ENCODE data around the gene F13B.
"Not testable (repeated sequence)": the region's sequence is repeated elsewhere in the genome, so short reads cannot be mapped to it uniquely, and the experiment has no call there.

F13B gene

GRCh38 chr1:197041486-197042353 is 25.3 kb downstream of the F13B start:
- no peak for DNase-seq

GRCh38 chr1:197036861-197037260 is 30.2 kb downstream of the F13B start:
- DNase-seq: no peak

- DNase-seq: not testable (repeated sequence)
These were observed 32.3 kb downstream of the F13B start for GRCh38 chr1:197034631-197035339.

GRCh38 chr1:197029749-197030148 is 37.3 kb downstream of the F13B start:
- DNase-seq: no peak

DNA sequence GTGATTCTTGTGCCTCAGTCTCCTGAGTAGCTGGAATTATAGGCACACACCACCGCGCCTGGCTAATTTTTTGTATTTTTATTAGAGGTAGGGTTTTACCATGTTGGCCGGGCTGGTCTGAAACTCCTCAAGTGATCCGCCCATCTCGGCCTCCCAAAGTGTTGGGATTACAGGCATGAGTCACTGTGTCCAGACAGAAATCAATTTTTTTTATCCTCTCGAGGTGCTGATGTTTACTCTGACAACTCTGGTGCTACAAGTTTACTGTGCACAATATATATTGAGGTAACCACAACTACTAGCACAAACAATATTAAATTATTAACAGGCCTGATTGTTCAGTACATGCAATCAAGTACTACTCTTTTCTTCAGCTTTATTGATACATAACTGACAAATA is 39.7 kb downstream of the F13B start:
- no peak for DNase-seq

GRCh38 chr1:197024460-197024859 is 42.6 kb downstream of the F13B start:
- DNase-seq: no peak

- no peak for DNase-seq
These were observed 45.3 kb downstream of the F13B start for GRCh38 chr1:197021716-197022115.

DNA sequence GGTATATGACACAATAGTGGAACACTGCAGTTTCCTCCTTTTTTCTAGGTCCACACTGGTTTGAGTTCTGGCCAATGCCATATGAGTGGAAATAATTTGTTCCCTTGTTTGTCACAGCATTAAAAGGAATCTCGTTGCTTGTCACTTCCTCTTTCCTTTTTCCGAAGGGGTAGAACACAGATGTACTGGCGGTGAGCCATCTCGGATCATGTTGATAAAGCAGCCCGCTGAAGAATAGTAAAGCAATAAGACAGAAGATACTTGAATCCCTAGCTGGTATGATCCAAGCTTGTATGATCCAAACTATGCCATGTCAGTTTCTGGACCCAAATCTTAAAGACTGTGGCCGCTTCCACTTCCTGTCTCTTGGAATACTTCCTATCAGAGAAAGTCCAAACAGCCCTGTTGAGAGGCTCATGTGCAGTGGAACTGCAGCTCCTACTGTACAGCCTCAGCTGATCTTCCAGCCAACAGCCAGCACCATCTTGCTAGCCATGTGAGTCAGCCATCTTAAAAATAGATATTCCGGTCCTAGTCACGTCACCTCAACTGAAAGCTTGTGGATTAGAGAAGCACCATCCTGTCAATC is 49.4 kb downstream of the F13B start:
- DNase-seq: no peak

DNA sequence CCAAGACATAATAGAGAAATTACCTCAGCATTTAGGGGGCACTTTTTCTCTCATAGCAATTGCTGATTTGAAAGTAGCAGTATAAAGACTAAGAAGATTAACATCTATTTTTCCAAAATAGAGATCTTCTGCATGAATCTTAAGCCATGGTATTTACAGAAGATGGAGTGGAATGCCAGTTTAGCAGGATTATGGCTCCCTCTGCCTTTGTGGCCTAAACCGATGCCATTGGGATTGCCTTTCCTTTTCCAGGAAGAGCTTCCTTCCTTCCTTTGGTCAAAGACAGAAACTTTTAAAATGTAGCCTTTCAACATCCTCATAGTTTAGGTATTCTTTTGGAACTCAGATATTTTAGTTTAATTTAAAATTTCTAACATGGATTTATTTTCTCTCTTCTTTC is 50.3 kb downstream of the F13B start:
- DNase-seq: no peak

- no peak for DNase-seq
These were observed 53.8 kb downstream of the F13B start for GRCh38 chr1:197013234-197013633.

- no peak for DNase-seq
These were observed 55.4 kb downstream of the F13B start for GRCh38 chr1:197011614-197012013.

DNA sequence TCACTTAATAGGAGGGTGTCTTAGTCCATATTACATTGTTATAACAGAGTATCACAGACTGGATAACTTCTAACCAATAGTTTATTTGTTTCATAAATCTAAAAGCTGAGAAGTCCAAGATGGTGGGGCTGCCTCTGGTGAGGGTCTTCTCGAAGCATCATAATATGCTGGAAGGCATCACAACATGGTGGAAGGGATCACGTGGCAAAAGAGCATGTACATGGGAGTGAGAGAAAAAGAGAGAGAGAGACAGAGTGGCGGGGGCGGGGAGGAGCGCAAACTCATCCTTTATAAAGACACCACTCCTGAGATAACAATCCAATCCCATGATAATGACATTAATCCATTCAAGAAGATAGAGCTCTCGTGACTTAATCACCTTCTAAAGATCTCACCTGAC is 58.2 kb downstream of the F13B start:
- no peak for DNase-seq

GRCh38 chr1:197003132-197003531 is 63.9 kb downstream of the F13B start:
- DNase-seq: no peak

GRCh38 chr1:197001828-197002227 is 65.2 kb downstream of the F13B start:
- DNase-seq: no peak

DNA sequence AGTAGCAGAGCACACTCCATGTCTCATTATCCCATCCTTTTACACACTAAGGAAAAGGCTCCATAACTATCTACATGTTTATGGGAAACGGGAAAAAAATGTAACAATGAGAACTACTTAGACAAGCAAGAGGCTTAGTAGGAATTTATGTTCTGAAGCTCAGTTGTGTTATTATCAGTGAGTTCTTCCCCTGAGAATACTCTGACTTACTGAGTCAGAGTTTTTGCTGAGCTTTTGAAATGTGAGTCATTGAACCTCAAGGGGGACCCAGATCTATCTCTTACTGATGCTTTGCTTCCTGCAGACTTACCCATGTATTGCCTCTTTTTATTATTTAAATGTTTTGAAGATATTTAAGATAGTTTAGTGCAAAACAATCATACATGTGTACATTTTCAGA is 69.6 kb downstream of the F13B start:
- no peak for DNase-seq

DNA sequence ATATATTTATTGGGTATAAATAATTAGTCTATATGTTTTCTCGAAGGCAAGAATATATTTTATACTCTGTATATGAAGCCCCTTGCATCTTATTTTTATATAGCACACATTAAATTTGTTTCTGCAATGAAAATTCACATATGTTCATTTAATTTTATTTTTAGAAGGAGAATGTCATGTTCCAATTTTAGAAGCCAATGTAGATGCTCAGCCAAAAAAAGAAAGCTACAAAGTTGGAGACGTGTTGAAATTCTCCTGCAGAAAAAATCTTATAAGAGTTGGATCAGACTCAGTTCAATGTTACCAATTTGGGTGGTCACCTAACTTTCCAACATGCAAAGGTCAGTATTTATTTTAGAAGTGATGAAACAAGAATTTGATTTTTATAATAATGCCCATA is 73.1 kb downstream of the F13B start:
- no peak for DNase-seq

GRCh38 chr1:196991919-196992651 is 75.0 kb downstream of the F13B start:
- DNase-seq: not testable (repeated sequence)
